Stomach (tissue), 4 donors: Measurements from ENCODE around the gene HS2ST1.

ENCODE experiments used
- CTCF ChIP-seq, 7 experiments: fragments of 450-650 bp in 4 of 7; fragments of 200-600 bp in 3 of 7; sonication (generic) in 3 of 7; IDR thresholded peaks; one replicate each; pipeline ENCODE4 v1.5.1; 2016 to 2019; ENCODE audit warnings: antibody characterized with exemption in 7 of 7, control low read depth in 2 of 7, mild to moderate bottlenecking in 1 of 7
- EP300 ChIP-seq: sonication (generic); formaldehyde crosslinking; IDR thresholded peaks from one replicate; pipeline ENCODE4 v1.6.1; 2017; ENCODE audit warnings: antibody characterized with exemption
- POLR2A ChIP-seq, 4 donors: fragments of 450-650 bp; IDR thresholded peaks; one replicate each; pipeline ENCODE4 v1.6.1; 2016; ENCODE audit warnings: antibody characterized with exemption in 4 of 4, control low read depth in 2 of 4, mild to moderate bottlenecking in 1 of 4, moderate library complexity in 1 of 4
- POLR2AphosphoS5 ChIP-seq, 3 donors: sonication (generic); formaldehyde crosslinking; IDR thresholded peaks; one replicate each; pipeline ENCODE4 v1.6.1; 2016; ENCODE audit warnings: antibody characterized with exemption in 3 of 3

GRCh38 chr1:87077959-87078639, 163.7 kb downstream of the HS2ST1 start:
- TF ChIP-seq POLR2A (IDR thresholded peaks at IDR 0.05) (no peak), CTCF (IDR thresholded peaks at IDR 0.05) (no peak), EP300 (no peak), POLR2AphosphoS5 (IDR thresholded peaks at IDR 0.05) (no peak)
